Activated T-helper 1 cell treated with anti-CD3 and anti-CD28 coated beads, Interleukin-2, amount 50 U/mL, for 16 hours (primary cell): ENCODE data around the gene PATJ.
A peak's percentile ranks its signal among the peaks of the same experiment; 100 is the strongest.
"Not testable (repeated sequence)": the region's sequence is repeated elsewhere in the genome, so short reads cannot be mapped to it uniquely, and the experiment has no call there.

Experiments
- DNase-seq, 2 donors: peaks; one replicate each; pipeline ENCODE4 v3.0.0-alpha.2; 2020; ENCODE audit warnings: low read depth in 1 of 2, low spot score in 1 of 2

The PATJ gene

GRCh38 chr1:61743716-61744580 lies 1.7 kb downstream of the PATJ start:
- no peak for DNase-seq

DNA sequence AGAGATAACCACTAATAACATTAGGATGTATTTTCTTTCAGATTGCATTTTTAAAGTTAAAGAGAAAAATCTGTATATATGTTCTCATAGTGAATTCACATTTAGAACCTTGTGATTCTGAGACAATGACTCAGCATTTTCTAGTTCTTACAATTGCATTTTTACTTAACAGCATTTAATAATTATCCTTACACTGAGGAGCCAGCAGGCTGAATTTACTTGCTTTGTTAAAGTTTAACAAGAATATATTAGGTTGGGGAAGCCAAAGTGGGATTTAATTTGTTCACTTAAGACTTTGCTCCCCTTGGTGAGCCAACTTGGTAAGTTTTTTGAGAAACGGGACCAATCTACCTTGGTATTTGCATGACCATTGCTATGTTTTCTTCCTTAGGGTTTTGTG lies 4.5 kb downstream of the PATJ start:
- no peak for DNase-seq

DNA sequence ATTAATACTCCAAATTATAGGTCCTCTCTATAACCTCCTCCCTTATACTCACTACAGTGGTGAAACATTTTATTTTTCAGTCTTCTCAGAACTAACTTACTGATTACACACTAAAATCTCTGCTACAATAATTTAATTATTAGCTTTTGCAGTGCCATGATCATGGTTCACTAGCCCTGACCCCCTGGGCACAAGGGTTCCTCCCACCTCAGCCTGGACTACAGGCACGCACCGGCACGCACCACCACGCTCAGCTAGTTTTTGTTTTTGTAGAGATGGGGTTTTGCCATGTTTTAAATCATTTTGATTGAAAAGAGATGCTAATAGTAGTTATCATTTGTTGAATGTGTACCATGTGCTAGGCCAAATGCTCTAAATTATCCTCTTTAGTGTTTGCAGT lies 6.3 kb downstream of the PATJ start:
- DNase-seq, result no peak

DNA sequence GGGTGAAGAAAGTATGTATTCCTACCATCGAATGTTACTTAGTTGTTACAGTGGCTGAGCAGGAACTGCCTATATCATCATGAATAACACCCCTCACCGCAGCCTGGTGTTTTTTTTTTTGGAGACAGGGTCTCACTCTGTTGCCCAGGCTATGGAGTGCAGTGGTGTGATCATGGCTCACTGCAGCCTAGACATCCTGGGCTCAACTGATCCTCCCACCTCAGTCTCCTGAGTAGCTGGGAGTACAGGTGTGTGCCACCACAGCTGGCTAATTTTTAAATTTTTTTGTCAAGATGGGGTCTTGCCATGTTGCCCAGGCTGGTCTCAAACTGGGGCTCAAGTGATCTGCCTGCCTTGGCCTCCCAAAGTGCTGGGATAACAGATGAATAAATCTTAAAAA lies 7.3 kb downstream of the PATJ start:
- no peak for DNase-seq

- DNase-seq, result no peak
Observed at GRCh38 chr1:61752921-61753389, 10.7 kb downstream of the PATJ start.

DNA sequence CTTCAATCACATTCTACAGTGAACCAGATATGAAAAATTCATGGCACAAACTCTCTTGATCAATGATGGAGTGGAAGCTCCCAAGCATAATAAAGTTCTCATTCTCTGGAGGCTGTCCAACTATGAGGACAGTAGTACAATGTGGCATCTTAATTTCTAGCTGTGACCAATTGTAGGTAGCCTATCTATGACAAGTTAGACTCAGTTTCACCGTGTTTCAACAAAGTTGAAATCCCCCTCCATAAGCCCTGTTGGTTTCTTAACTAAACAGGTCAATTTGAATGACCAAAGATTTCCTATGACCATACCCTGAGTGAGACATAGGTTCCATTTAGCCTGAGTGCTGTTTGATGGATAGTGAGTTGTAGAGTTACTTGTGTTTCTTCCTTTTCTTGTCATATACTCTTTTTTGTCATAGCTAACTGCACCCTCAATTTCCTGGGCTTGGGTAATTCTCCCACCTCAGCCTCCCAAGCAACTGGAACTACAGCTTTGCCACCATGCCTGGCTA lies 11.8 kb downstream of the PATJ start:
- no peak for DNase-seq

DNA sequence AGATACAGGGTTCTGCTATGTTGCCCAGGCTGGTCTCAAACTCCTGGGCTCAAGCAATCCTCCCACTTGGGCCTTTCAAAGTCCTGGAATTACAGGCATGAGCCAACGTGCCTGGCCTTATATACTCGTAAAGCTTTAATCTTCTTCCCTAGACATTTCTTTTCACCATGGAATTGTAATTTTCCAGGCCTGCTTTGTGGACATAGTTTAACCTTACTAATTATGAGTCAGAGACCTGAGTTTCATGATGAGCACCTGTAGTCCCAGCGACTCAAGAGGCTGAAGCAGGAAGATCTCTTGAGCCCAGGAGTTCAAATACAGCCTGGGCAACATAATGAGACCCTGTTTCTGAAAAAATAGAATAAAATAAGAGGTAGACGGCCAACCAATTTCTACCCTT lies 12.3 kb downstream of the PATJ start:
- DNase-seq, result no peak

DNA sequence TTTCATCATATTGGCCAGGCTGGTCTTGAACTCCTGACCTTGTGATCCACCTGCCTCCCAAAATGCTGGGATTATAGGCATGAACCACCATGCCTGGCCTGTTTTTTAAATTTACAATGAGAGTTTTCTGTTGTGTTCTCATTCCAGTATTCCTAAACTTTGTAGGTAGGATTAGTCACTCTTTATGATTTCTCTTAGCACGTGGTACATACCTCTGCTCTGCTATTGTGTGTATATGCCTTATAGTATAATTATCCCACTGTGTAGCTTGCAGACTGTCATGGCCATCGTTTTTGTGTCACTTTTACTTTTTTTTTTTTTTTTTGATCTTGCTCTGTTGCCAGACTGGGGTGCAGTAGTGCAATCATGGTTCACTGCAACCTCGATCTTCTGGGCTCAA lies 14.5 kb downstream of the PATJ start:
- DNase-seq, result no peak

DNA sequence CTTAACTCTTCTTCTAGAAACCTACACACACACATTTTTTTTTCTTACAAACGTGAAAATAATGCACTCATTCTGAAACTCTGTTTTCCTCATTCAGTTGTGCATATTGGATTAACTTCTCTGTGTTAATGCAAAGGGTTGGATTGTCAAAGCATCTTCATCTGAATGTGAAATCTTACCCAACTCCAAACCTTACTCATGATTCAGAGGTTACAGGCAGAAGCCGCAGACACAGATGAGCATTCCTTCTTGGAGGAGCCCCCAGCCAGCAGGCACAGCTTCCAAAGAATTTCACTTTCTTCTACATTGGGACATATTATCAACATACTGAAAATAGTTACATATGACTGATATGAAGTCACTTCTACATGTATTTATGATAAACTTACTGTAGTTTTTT lies 15.7 kb downstream of the PATJ start:
- no peak for DNase-seq

- DNase-seq, result no peak
Observed at GRCh38 chr1:61770131-61770530, 27.9 kb downstream of the PATJ start.

DNA sequence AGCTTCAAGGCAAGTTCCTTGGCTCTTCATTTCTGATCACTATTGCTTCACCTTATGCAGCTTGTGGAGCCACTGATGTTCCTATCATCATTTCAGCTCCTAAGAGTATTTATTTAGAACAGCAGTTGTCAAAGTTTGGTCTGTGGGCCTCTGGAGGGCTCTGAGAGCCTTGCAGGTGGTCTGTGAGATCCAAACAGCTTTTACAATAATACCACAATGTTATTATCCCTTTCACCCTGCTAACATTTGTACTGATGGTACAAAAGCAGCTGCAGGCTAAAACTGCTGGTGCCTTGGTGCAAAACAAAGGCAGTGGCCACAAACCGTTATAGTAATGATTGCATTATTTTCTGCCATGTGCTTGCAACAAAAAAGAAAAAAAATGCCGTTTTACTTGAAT lies 33.8 kb downstream of the PATJ start:
- no peak for DNase-seq

DNA sequence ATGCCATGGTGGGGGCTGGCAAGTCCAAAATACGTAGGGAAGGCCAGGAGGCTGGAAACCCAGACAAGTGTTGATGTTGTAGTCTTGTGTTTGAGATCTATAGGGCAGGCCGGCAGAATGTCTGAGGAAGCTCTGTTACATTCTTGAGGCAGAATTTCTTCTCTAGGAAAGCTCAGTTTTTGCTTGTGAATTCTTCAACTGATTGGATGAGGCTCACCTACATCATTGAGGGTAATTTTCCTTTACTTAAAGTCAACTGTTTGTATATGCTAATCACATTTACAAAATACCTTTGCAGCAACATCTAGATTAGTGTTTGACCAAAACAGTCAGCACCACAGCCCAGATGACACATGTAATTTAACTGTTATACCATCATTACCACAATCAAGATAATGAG lies 37.0 kb downstream of the PATJ start:
- no peak for DNase-seq

DNA sequence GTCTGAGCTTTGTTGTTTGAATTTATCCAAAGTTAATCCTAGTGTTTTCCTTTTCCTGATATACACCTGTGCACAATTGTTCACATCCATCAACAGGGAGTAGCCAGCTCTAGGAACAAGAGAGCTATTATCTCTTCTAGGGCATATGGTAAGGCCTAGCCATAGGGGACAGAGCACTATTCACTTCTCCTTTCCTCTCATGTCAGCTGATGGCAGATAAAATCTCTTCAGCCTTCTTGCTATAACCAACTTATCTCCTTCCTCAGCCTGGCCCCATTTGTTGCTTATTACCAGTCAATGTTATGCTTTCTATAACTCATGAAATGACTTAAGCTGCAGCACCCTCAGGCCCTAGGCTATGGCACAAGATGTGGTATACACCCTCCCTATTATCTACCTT lies 38.9 kb downstream of the PATJ start:
- DNase-seq, result no peak

DNA sequence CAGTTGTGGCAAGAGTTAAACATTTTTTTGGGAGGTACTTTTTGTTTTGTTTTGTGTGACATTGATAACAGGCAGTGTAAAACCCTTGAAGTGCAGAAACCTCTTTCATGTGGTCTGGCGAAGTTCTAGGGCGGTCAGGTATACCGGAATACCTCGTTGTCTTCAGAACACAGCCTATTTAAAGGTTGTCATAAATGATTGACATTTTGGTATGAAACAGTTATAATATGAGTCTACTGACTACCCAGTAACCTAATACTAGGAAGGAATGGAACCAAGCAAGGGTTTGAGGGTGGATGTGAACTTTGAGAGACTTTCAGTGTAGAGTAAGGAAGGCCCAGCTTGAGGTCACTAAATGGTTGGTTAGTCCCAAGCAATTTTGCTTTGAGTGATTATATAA lies 40.5 kb downstream of the PATJ start:
- peak; percentile 6 to 24 for DNase-seq

DNA sequence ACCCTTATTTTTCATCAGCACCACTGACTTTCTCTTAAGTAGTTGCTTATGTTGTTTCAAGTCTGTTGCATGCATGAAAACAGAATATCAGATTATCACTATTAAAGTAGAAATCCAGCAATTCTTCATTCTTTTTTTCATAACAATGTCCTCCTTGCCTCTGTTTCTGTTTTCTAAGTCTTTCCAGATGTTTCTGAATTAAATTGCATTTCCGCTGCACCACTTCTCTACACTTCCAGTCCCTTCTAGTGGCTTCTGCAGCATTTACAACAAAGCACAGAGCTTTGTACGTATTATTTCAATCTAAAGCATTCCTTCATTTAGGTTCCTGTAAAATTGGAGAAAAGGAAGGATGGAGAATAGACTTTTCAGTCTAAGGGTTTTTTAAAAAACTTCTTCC lies 42.4 kb downstream of the PATJ start:
- no peak for DNase-seq

DNA sequence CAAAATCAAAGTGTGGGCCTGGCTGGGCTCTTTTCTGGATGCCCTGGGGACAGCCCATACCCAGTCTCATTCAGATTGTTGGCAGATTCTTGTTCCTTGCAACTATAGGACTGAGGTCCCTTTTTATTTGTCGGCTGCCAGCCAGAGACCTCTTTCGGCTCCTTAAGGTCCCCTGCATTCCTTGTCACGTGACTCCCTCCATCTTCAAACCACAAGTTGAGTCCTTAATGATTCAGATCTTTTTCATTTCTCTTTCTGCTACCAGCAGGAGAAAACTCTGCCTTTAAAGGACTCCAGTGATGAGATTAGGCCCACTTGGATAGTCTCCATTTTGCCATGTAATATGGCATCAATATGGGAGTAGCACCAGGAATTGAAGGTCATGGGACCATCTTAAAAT lies 48.6 kb downstream of the PATJ start:
- DNase-seq, result no peak

GRCh38 chr1:61797045-61797755 lies 54.9 kb downstream of the PATJ start:
- no peak for DNase-seq

DNA sequence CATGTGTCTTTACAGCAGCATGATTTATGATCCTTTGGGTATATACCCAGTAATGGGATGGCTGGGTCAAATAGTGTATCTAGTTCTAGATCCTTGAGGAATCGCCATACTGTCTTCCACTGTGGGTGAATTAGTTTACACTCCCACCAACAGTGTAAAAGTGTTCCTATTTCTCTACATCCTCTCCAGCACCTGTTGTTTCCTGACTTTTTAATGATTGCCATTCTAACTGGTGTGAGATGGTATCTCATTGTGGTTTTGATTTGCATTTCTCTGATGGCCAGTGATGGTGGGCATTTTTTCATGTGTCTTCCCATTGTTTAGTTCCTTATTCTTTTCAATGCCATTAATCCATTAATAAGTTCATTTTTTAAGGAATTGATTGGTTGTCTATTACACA lies 58.8 kb downstream of the PATJ start:
- not testable (repeated sequence) for DNase-seq

DNA sequence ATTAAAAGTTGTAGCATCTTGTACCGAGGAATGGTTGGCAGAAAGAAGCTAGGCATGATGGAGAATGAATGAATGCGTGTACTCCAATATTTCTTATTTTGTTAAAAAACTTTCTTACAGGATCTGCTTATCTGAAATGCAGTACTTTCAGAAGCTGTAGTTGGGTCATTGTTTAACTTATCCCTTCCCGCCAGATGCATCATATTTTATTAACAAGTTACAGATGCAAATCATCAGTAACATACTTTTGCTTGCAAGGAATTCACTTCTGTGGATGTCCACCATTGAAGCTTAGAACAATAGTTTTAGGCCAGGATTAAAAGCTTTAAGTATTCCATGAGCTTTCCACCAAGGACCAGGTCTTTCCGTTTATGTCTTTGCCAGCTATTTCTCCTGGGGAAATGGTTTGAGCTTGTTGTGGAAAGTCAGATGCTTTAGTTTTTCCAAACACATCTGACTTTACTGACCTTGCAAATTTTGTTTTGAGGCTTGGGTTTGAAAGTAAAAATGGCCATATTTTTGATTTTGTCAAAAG lies 65.4 kb downstream of the PATJ start:
- DNase-seq, result no peak

- no peak for DNase-seq
Observed at GRCh38 chr1:61808321-61808720, 66.0 kb downstream of the PATJ start.

DNA sequence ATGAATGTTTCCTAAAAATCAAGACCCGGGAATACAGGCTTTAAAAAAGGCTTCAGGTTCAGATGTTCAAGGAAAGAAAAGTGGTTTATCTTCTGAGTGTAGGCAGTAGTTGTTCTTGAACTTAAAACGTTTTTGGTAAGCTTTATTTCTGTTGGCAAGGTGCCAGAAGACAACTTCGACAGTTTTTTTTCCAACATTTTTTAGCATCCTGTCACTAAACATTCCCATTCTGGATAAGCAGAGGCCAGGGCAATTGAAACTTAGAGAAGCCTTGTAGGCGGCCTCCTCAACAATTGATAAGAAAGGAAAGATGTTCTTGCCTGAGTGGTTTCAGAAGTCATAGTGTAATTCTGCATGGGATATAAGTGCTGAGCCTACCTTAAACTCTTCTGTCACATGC lies 66.7 kb downstream of the PATJ start:
- no peak for DNase-seq

- DNase-seq, result no peak
Observed at GRCh38 chr1:61812916-61813315, 70.6 kb downstream of the PATJ start.
